Liver (tissue), 3 donors: ENCODE measurements around the gene HOXA5.

Source experiments
- ATF3 ChIP-seq: IDR thresholded peaks from 2 replicates; pipeline ENCODE4 v1.6.1; 2016; ENCODE audit warnings: antibody characterized with exemption
- CTCF ChIP-seq: fragments of 150-350 bp; IDR thresholded peaks from 2 replicates; pipeline ENCODE4 v1.5.1; 2017; ENCODE audit warnings: improper control_type of control experiment, low read depth, low read length; ENCODE audit not compliant: missing input control
- EGR1 ChIP-seq, 2 donors: IDR thresholded peaks; 2 replicates each; pipeline ENCODE4 v1.6.1; 2016 to 2018; ENCODE audit warnings: antibody characterized with exemption in 2 of 2, low read depth in 2 of 2
- HNF4A ChIP-seq, 2 donors: conservative IDR thresholded peaks; 2 replicates each; pipeline ENCODE4 v1.6.1; 2016; ENCODE audit warnings: antibody characterized with exemption in 2 of 2, mild to moderate bottlenecking in 2 of 2
- JUND ChIP-seq, 2 donors: IDR thresholded peaks; 2 replicates each; pipeline ENCODE4 v1.6.1; 2016; ENCODE audit warnings: antibody characterized with exemption in 2 of 2
- MAX ChIP-seq: IDR thresholded peaks from 2 replicates; pipeline ENCODE4 v1.6.1; 2016; ENCODE audit warnings: antibody characterized with exemption
- RAD21 ChIP-seq, 2 donors: IDR thresholded peaks; 2 replicates each; pipeline ENCODE4 v1.6.1; 2016; ENCODE audit warnings: antibody characterized with exemption in 2 of 2, mild to moderate bottlenecking in 2 of 2
- REST ChIP-seq: IDR thresholded peaks from 2 replicates; pipeline ENCODE4 v1.6.1; 2016; ENCODE audit warnings: antibody characterized with exemption, mild to moderate bottlenecking
- RXRA ChIP-seq, 2 donors: IDR thresholded peaks; 2 replicates each; pipeline ENCODE4 v1.6.1; 2017 to 2018; ENCODE audit warnings: antibody characterized with exemption in 2 of 2, mild to moderate bottlenecking in 1 of 2
- SP1 ChIP-seq: IDR thresholded peaks from 2 replicates; pipeline ENCODE4 v1.6.1; 2018; ENCODE audit warnings: antibody characterized with exemption, mild to moderate bottlenecking
- TAF1 ChIP-seq: conservative IDR thresholded peaks from 2 replicates; pipeline ENCODE4 v1.6.1; 2016; ENCODE audit warnings: antibody characterized with exemption, mild to moderate bottlenecking
- YY1 ChIP-seq: IDR thresholded peaks from 2 replicates; pipeline ENCODE4 v1.6.1; 2016; ENCODE audit warnings: antibody characterized with exemption, mild to moderate bottlenecking
- ZBTB33 ChIP-seq: IDR thresholded peaks from 2 replicates; pipeline ENCODE4 v1.6.1; 2016; ENCODE audit warnings: antibody characterized with exemption
- donor health status: healthy.
- donor health status: healthy.

- no peak for TF ChIP-seq EGR1 (IDR thresholded peaks at IDR 0.05; ENCODE audit: low read depth in 2 of 2)
- no peak for TF ChIP-seq CTCF
- TF ChIP-seq YY1: no peak
- TF ChIP-seq JUND (IDR thresholded peaks at IDR 0.05): no peak
- TF ChIP-seq ATF3: no peak
- no peak for TF ChIP-seq HNF4A (conservative IDR thresholded peaks at IDR 0.05)
- no peak for TF ChIP-seq TAF1
- TF ChIP-seq RXRA (IDR thresholded peaks at IDR 0.05): no peak
- TF ChIP-seq RAD21 (IDR thresholded peaks at IDR 0.05): no peak
- TF ChIP-seq SP1: no peak
- TF ChIP-seq REST: no peak
- TF ChIP-seq MAX: no peak
- TF ChIP-seq ZBTB33: no peak
Measured at GRCh38 chr7:27096768-27097514, 46.5 kb downstream of the HOXA5 start.
